ENCODE results near the gene SMYD3.

The SMYD3 gene

GRCh38 chr1:246160374-246160773, 346.7 kb downstream of the SMYD3 start:
- no peak for DNase-seq
- H3K9ac ChIP-seq (ENCODE audit: low read depth, low read length): no peak overlapping the region
- H3K4me2 ChIP-seq (ENCODE audit: insufficient read depth, low read length): no peak overlapping the region
- H3K27me3 ChIP-seq (ENCODE audit: insufficient read depth, low read length, poor library complexity): no peaks in the 10 kb centered on the region
- no peak overlapping the region for H3K27ac ChIP-seq (ENCODE audit: low read length)
- no peaks in the 10 kb centered on the region for H3K9me3 ChIP-seq (ENCODE audit: insufficient read depth, low read length, severe bottlenecking)
- no peak overlapping the region for H3K4me3 ChIP-seq (ENCODE audit: low read depth in 1 of 2, low read length in 2 of 2)
- H3K79me2 ChIP-seq (ENCODE audit: insufficient read depth, low read length): no peaks in the 10 kb centered on the region
- no peaks in the 10 kb centered on the region for H3K36me3 ChIP-seq (ENCODE audit: insufficient read depth, low read length)
- no peak overlapping the region for H2AFZ ChIP-seq (ENCODE audit: low read depth, low read length)
- no peak for ATAC-seq (ENCODE audit: insufficient read depth, low read depth)
- no peak for TF ChIP-seq CTCF (IDR thresholded peaks at IDR 0.05; ENCODE audit: borderline replicate concordance, extremely low read depth, low read length, poor library complexity, severe bottlenecking)
- no peak for TF ChIP-seq EZH2 (IDR thresholded peaks at IDR 0.05; ENCODE audit: borderline replicate concordance, low read depth, low read length, severe bottlenecking)
- no peaks in the 10 kb centered on the region for H4K20me1 ChIP-seq (ENCODE audit: insufficient read depth, low read length)
- H3K4me1 ChIP-seq (ENCODE audit: insufficient read depth, low read length): no peaks in the 10 kb centered on the region

- ATAC-seq (ENCODE audit: insufficient read depth, low read depth) (no peak), DNase-seq (no peak)
- H3K27me3 ChIP-seq (ENCODE audit: insufficient read depth, low read length, poor library complexity): no peaks in the 10 kb centered on the region
- H3K9ac ChIP-seq (ENCODE audit: low read depth, low read length): no peak overlapping the region
- H3K36me3 ChIP-seq (ENCODE audit: insufficient read depth, low read length): no peaks in the 10 kb centered on the region
- no peak overlapping the region for H2AFZ ChIP-seq (ENCODE audit: low read depth, low read length)
- H3K4me2 ChIP-seq (ENCODE audit: insufficient read depth, low read length): no peak overlapping the region
- no peaks in the 10 kb centered on the region for H3K4me1 ChIP-seq (ENCODE audit: insufficient read depth, low read length)
- no peak overlapping the region for H3K27ac ChIP-seq (ENCODE audit: low read length)
- no peaks in the 10 kb centered on the region for H3K79me2 ChIP-seq (ENCODE audit: insufficient read depth, low read length)
- TF ChIP-seq CTCF (IDR thresholded peaks at IDR 0.05; ENCODE audit: borderline replicate concordance, extremely low read depth, low read length, poor library complexity, severe bottlenecking): no peak
- TF ChIP-seq EZH2 (IDR thresholded peaks at IDR 0.05; ENCODE audit: borderline replicate concordance, low read depth, low read length, severe bottlenecking): no peak
- H3K4me3 ChIP-seq (ENCODE audit: low read depth in 1 of 2, low read length in 2 of 2): no peak overlapping the region
- H3K9me3 ChIP-seq (ENCODE audit: insufficient read depth, low read length, severe bottlenecking): no peaks in the 10 kb centered on the region
- H4K20me1 ChIP-seq (ENCODE audit: insufficient read depth, low read length): no peaks in the 10 kb centered on the region
These were observed 347.5 kb downstream of the SMYD3 start for GRCh38 chr1:246159279-246160227.

DNA sequence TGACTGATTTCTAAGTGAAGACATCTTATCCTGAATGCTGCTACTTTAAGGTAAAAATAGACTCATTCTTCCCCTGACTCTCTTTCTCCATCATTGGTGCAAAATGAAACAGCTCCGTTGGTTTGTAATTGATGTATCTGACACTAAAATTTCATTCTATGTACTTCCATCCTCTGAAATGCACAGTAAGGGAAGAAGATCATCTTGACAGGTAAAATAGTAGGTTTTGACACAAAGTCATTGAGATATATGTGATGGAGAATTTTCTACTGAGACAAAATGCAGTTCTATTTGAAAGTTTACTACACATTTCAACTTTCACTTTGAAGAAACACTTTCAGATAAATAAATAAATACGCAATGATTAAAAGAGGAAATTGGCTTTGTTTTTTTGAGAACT, 348.9 kb downstream of the SMYD3 start:
- no peaks in the 10 kb centered on the region for H3K36me3 ChIP-seq (ENCODE audit: insufficient read depth, low read length)
- TF ChIP-seq CTCF (IDR thresholded peaks at IDR 0.05; ENCODE audit: borderline replicate concordance, extremely low read depth, low read length, poor library complexity, severe bottlenecking): no peak
- TF ChIP-seq EZH2 (IDR thresholded peaks at IDR 0.05; ENCODE audit: borderline replicate concordance, low read depth, low read length, severe bottlenecking): no peak
- H2AFZ ChIP-seq (ENCODE audit: low read depth, low read length): no peak overlapping the region
- no peaks in the 10 kb centered on the region for H3K9me3 ChIP-seq (ENCODE audit: insufficient read depth, low read length, severe bottlenecking)
- no peaks in the 10 kb centered on the region for H4K20me1 ChIP-seq (ENCODE audit: insufficient read depth, low read length)
- no peak overlapping the region for H3K4me3 ChIP-seq (ENCODE audit: low read depth in 1 of 2, low read length in 2 of 2)
- H3K4me1 ChIP-seq (ENCODE audit: insufficient read depth, low read length): no peaks in the 10 kb centered on the region
- no peaks in the 10 kb centered on the region for H3K79me2 ChIP-seq (ENCODE audit: insufficient read depth, low read length)
- no peaks in the 10 kb centered on the region for H3K27me3 ChIP-seq (ENCODE audit: insufficient read depth, low read length, poor library complexity)
- DNase-seq (no peak), ATAC-seq (ENCODE audit: insufficient read depth, low read depth) (no peak)
- H3K9ac ChIP-seq (ENCODE audit: low read depth, low read length): no peak overlapping the region
- no peak overlapping the region for H3K27ac ChIP-seq (ENCODE audit: low read length)
- no peak overlapping the region for H3K4me2 ChIP-seq (ENCODE audit: insufficient read depth, low read length)

Data from DND-41 (cell line).